ENCODE measurements around the gene JAK2. TPM values are rescaled to one million over a fixed set of nuclear protein-coding genes. Genes with fewer than 3 reads are reported as not detected.
"Not testable (repeated sequence)": the region's sequence is repeated elsewhere in the genome, so short reads cannot be mapped to it uniquely, and the experiment has no call there.

Gene JAK2
- total RNA-seq, 1 donor from 2014 or later = 20.2 TPM

- DNase-seq (ENCODE audit: low spot score) = no peak
Observed at GRCh38 chr9:5041390-5042115, 56.5 kb downstream of the JAK2 start.

- no peak for DNase-seq (ENCODE audit: low spot score)
Observed at GRCh38 chr9:5042661-5043178, 57.6 kb downstream of the JAK2 start.

GRCh38 chr9:5043381-5043780 is 58.3 kb downstream of the JAK2 start:
- no peak for DNase-seq (ENCODE audit: low spot score)

GRCh38 chr9:5044160-5044559 is 59.1 kb downstream of the JAK2 start:
- no peak for DNase-seq (ENCODE audit: low spot score)

GRCh38 chr9:5052838-5053237 is 67.8 kb downstream of the JAK2 start:
- no peak for DNase-seq (ENCODE audit: low spot score)

- DNase-seq (ENCODE audit: low spot score) = no peak
Observed at GRCh38 chr9:5062631-5063030, 77.6 kb downstream of the JAK2 start.

GRCh38 chr9:5072871-5073270 is 87.8 kb downstream of the JAK2 start:
- no peak for DNase-seq (ENCODE audit: low spot score)

GRCh38 chr9:5073701-5074100 is 88.6 kb downstream of the JAK2 start:
- no peak for DNase-seq (ENCODE audit: low spot score)

- DNase-seq (ENCODE audit: low spot score) = no peak
Observed at GRCh38 chr9:5085993-5086392, 100.9 kb downstream of the JAK2 start.

GRCh38 chr9:5089737-5090136 is 104.7 kb downstream of the JAK2 start:
- DNase-seq (ENCODE audit: low spot score) = no peak

- no peak for DNase-seq (ENCODE audit: low spot score)
Observed at GRCh38 chr9:5095795-5096194, 110.7 kb downstream of the JAK2 start.

- DNase-seq (ENCODE audit: low spot score) = no peak
Observed at GRCh38 chr9:5099466-5099865, 114.4 kb downstream of the JAK2 start.

GRCh38 chr9:5101127-5101526 is 116.1 kb downstream of the JAK2 start:
- DNase-seq (ENCODE audit: low spot score) = not testable (repeated sequence)

- not testable (repeated sequence) for DNase-seq (ENCODE audit: low spot score)
Observed at GRCh38 chr9:5106517-5106916, 121.4 kb downstream of the JAK2 start.

- DNase-seq (ENCODE audit: low spot score) = no peak
Observed at GRCh38 chr9:5110867-5111681, 126.0 kb downstream of the JAK2 start.

GRCh38 chr9:5111696-5112095 is 126.6 kb downstream of the JAK2 start:
- DNase-seq (ENCODE audit: low spot score) = no peak

- no peak for DNase-seq (ENCODE audit: low spot score)
Observed at GRCh38 chr9:5112109-5112592, 127.1 kb downstream of the JAK2 start.

GRCh38 chr9:5112646-5113045 is 127.6 kb downstream of the JAK2 start:
- no peak for DNase-seq (ENCODE audit: low spot score)

- DNase-seq (ENCODE audit: low spot score) = no peak
Observed at GRCh38 chr9:5113523-5113922, 128.5 kb downstream of the JAK2 start.

- DNase-seq (ENCODE audit: low spot score) = no peak
Observed at GRCh38 chr9:5113994-5114748, 129.1 kb downstream of the JAK2 start.

GRCh38 chr9:5122116-5122515 is 137.0 kb downstream of the JAK2 start:
- no peak for DNase-seq (ENCODE audit: low spot score)

GRCh38 chr9:5122516-5122915 is 137.4 kb downstream of the JAK2 start:
- no peak for DNase-seq (ENCODE audit: low spot score)
